HEK293 (cell line): ENCODE data around the gene CMIP.

Source experiments
- CTCF ChIA-PET: fragments of 350-600 bp; formaldehyde crosslinking; extraction: SDS; loops from one replicate; lab custom pipeline; 2021; ENCODE audit warnings: antibody characterized with exemption; lab: Yijun Ruan, JAX
- POLR2A ChIA-PET: fragments of 300-600 bp; formaldehyde crosslinking; extraction: SDS; loops from one replicate; lab custom pipeline; 2020; ENCODE audit warnings: antibody characterized with exemption, inconsistent platforms; lab: Yijun Ruan, JAX
- H3K27ac ChIP-seq: fragments of 200-500 bp; sonication (Bioruptor generic); 2 replicates; pipeline ENCODE4 v1.5.1; 2014; ENCODE audit warnings: low read depth, low read length, control low read depth, inconsistent platforms; ENCODE audit errors: extremely low read depth
- H3K36me3 ChIP-seq, 2 experiments: fragments of 200-500 bp in 1 of 2; sonication (Bioruptor generic) in 1 of 2; 1 replicate in 1 of 2; 2 replicates in 1 of 2; pipeline ENCODE4 v1.5.1; 2014 to 2017; ENCODE audit warnings: inconsistent platforms in 2 of 2, low read length in 2 of 2; ENCODE audit not compliant: control insufficient read depth in 2 of 2, insufficient read depth in 1 of 2
- H3K4me1 ChIP-seq: fragments of 200-500 bp; sonication (Bioruptor generic); 2 replicates; pipeline ENCODE4 v1.5.1; 2014; ENCODE audit warnings: mild to moderate bottlenecking, low read length, inconsistent platforms; ENCODE audit not compliant: control insufficient read depth, insufficient read depth
- H3K4me3 ChIP-seq: 2 replicates; pipeline ENCODE4 v1.5.1; 2011; ENCODE audit warnings: low read depth, mild to moderate bottlenecking, control low read depth, low read length, moderate library complexity
- H3K9me3 ChIP-seq: fragments of 200-500 bp; sonication (Bioruptor generic); 2 replicates; pipeline ENCODE4 v1.5.1; 2014; ENCODE audit warnings: low read depth, low read length, inconsistent platforms; ENCODE audit not compliant: control insufficient read depth, insufficient read depth
- OSR2 ChIP-seq: fragments of 450-650 bp; formaldehyde crosslinking; IDR thresholded peaks from 2 replicates; pipeline ENCODE4 v1.5.1; 2016; ENCODE audit warnings: missing biosample characterization, missing genetic modification characterization
- SETDB1 ChIP-seq: IDR thresholded peaks from one replicate; pipeline ENCODE4 v1.6.1; 2017; ENCODE audit warnings: mild to moderate bottlenecking, low read length, moderate library complexity, mixed read lengths; ENCODE audit not compliant: insufficient read length
- WT1 ChIP-seq: fragments of 450-650 bp; formaldehyde crosslinking; IDR thresholded peaks from 2 replicates; pipeline ENCODE4 v1.5.1; 2016; ENCODE audit warnings: missing biosample characterization, missing genetic modification characterization
- ZIC2 ChIP-seq: fragments of 450-650 bp; formaldehyde crosslinking; IDR thresholded peaks from 2 replicates; pipeline ENCODE4 v1.5.1; 2016; ENCODE audit warnings: missing biosample characterization, missing genetic modification characterization
- ZNF549 ChIP-seq: fragments of 450-650 bp; IDR thresholded peaks from 2 replicates; pipeline ENCODE4 v1.5.1; 2018; ENCODE audit warnings: missing biosample characterization, missing genetic modification characterization, mild to moderate bottlenecking, inconsistent platforms, moderate library complexity
- ZNF555 ChIP-seq: fragments of 450-650 bp; formaldehyde crosslinking; conservative IDR thresholded peaks from 2 replicates; pipeline ENCODE4 v1.5.1; 2017; ENCODE audit warnings: missing biosample characterization, mild to moderate bottlenecking, missing genetic modification characterization, inconsistent platforms
- ZNF837 ChIP-seq: fragments of 450-650 bp; formaldehyde crosslinking; IDR thresholded peaks from 2 replicates; pipeline ENCODE4 v1.5.1; 2016; ENCODE audit warnings: missing biosample characterization, missing genetic modification characterization
- TF ChIP-seq, protein P1 (sequence below): fragments of 450-650 bp; formaldehyde crosslinking; IDR thresholded peaks from 2 replicates; pipeline ENCODE4 v1.5.1; 2017; ENCODE audit warnings: missing biosample characterization, missing genetic modification characterization
- TF ChIP-seq, protein P2 (sequence below): fragments of 450-650 bp; formaldehyde crosslinking; IDR thresholded peaks from 2 replicates; pipeline ENCODE4; 2016; ENCODE audit warnings: missing biosample characterization, missing genetic modification characterization
- TF ChIP-seq, protein P3 (sequence below): fragments of 450-650 bp; formaldehyde crosslinking; IDR thresholded peaks from 2 replicates; pipeline ENCODE4 v1.5.1; 2016; ENCODE audit warnings: missing biosample characterization, missing genetic modification characterization, borderline replicate concordance
- TF ChIP-seq, protein P4 (sequence below): fragments of 450-650 bp; formaldehyde crosslinking; IDR thresholded peaks from 2 replicates; pipeline ENCODE4 v1.5.1; 2017; ENCODE audit warnings: missing biosample characterization, missing genetic modification characterization
- TF ChIP-seq, protein P5 (sequence below): fragments of 450-650 bp; formaldehyde crosslinking; IDR thresholded peaks from 2 replicates; pipeline ENCODE4 v1.5.1; 2016; ENCODE audit warnings: missing biosample characterization, missing genetic modification characterization

The CMIP gene

DNA sequence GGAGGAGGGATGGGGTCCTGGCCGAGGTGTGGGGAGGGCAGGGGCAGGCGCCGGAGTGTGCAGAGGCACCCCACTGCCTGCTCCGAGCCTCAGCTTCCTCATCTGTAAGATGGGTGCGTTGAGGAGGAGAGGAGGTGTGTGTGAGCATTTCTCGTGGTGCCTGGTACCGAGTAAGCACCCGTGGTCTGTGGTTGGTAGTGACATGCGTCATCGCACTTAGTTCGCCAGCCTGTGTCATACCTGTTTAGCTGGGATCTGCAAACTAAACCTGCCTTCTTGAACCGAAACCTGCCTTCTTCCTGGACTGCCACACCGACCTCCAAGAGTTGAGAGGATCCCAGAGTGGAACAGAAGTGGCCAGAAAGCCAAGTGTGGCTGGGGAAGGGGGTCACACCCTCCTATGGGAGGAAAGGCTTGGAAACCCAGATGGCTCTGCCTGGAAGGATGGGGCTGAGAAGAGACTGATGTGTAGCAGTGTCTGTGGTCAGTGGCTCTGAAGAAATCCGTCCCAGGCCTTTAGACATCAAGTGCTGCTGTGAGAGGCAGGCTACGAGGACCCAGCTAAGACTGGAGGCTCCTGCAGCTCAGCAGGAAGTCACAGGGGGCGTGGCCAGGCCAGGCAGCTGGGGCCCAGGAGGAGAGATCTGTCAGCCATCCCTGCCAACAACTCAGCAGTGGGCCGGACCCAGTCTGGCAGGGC lies 171.9 kb downstream of the CMIP start (continued):
- TF ChIP-seq, protein P1, sequence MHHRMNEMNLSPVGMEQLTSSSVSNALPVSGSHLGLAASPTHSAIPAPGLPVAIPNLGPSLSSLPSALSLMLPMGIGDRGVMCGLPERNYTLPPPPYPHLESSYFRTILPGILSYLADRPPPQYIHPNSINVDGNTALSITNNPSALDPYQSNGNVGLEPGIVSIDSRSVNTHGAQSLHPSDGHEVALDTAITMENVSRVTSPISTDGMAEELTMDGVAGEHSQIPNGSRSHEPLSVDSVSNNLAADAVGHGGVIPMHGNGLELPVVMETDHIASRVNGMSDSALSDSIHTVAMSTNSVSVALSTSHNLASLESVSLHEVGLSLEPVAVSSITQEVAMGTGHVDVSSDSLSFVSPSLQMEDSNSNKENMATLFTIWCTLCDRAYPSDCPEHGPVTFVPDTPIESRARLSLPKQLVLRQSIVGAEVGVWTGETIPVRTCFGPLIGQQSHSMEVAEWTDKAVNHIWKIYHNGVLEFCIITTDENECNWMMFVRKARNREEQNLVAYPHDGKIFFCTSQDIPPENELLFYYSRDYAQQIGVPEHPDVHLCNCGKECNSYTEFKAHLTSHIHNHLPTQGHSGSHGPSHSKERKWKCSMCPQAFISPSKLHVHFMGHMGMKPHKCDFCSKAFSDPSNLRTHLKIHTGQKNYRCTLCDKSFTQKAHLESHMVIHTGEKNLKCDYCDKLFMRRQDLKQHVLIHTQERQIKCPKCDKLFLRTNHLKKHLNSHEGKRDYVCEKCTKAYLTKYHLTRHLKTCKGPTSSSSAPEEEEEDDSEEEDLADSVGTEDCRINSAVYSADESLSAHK (tag by site-specific recombination) = no peak

DNA sequence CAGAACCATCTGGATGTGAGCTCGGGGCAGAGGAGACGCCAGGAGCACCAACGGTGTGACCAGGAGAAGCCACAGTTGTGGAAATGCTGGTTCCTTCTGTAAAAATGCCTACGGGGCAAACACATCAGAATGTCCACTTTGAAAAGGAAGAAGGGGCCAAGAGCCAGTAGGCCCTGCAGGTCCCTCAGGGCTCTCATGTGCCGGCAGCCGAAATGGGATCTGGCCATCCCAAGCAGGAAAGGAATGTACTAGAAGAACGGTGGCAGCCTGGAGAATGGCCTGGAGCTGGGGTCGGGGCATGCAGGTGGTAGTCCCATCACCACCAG lies 172.4 kb downstream of the CMIP start:
- ChIA-PET POLR2A (no interaction called here), CTCF (interaction anchor here (0.6 kb wide), 2 partner anchors 13 to 93 kb away, joined by 3 read pairs; no protein-coding TSS in a partner anchor)
- Histone ChIP-seq H3K4me1 (no peaks in the 10 kb centered on the region), H3K4me3 (no peak overlapping the region), H3K27ac (no peak overlapping the region), H3K9me3 (no peaks in the 10 kb centered on the region), H3K36me3 (peaks cover 0 to 17% of the 10 kb centered on the region in 2 experiments; a peak in 1 of 3 replicates)
- TF ChIP-seq WT1 (tag by site-specific recombination) = no peak
- TF ChIP-seq ZNF837 = no peak

DNA sequence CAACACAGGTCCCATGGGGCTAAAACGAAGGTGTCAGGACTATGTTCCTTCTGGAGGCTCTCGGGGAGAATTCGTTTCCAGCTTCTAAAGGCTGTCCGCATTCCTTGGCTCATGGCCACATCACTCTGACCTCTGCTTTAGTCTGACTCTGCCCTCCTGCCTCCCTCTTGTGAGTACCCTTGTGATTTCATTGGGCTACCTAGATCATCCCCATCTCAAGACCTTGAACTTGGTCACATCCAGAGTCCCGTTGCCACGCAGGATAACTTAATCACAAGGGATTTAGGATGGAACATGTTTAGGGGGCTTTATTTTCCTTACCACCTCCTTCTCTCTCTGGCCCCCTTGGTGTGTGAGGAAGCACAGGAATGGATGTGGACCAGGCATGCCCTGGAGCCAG lies 173.6 kb downstream of the CMIP start:
- TF ChIP-seq SETDB1 = peak; percentile 84
- no peak for TF ChIP-seq ZNF555
- TF ChIP-seq, all 188 proteins: peak for 1
- Histone ChIP-seq H3K9me3 (no peaks in the 10 kb centered on the region), H3K4me3 (no peak overlapping the region), H3K27ac (no peak overlapping the region), H3K4me1 (no peaks in the 10 kb centered on the region), H3K36me3 (peaks cover 0 to 21% of the 10 kb centered on the region in 2 experiments; a peak in 1 of 3 replicates)
- POLR2A ChIA-PET = no interaction called here
- CTCF ChIA-PET = no interaction called here

DNA sequence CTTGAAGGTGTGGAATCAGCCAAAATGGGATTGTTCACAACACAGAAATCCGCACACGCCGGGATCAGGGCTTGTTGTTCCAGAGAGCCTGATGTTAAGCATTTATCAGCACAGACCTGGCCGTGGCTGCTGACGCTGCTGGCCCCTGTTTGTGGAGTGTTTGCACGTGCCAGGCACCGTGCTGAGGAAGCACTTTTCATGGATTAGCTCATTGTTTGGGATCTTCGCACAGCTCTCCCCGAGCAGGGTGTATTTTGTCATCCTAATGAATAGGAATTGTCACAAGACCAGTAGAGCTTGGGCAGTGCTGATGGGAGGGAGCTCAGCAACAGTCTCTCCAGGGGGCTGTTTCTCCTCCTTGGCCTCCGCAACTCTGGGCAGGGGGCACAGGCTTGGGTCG lies 174.1 kb downstream of the CMIP start:
- H3K36me3 ChIP-seq = peaks cover 0 to 21% of the 10 kb centered on the region in 2 experiments; a peak in 1 of 3 replicates
- no peaks in the 10 kb centered on the region for H3K4me1 ChIP-seq
- POLR2A ChIA-PET = interaction anchor here (0.5 kb wide), 1 partner anchor 19 kb away, joined by 7 read pairs; no protein-coding TSS in a partner anchor
- H3K4me3 ChIP-seq = no peak overlapping the region
- no peak overlapping the region for H3K27ac ChIP-seq
- H3K9me3 ChIP-seq = no peaks in the 10 kb centered on the region
- TF ChIP-seq, protein P2, sequence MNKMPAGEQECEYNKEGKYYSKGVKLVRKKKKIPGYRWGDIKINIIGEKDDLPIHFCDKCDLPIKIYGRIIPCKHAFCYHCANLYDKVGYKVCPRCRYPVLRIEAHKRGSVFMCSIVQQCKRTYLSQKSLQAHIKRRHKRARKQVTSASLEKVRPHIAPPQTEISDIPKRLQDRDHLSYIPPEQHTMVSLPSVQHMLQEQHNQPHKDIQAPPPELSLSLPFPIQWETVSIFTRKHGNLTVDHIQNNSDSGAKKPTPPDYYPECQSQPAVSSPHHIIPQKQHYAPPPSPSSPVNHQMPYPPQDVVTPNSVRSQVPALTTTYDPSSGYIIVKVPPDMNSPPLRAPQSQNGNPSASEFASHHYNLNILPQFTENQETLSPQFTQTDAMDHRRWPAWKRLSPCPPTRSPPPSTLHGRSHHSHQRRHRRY (tag by site-specific recombination) = no peak
- TF ChIP-seq ZIC2 = peak; percentile 78
- no peak for TF ChIP-seq ZNF549 (tag by site-specific recombination)
- TF ChIP-seq, protein P3, sequence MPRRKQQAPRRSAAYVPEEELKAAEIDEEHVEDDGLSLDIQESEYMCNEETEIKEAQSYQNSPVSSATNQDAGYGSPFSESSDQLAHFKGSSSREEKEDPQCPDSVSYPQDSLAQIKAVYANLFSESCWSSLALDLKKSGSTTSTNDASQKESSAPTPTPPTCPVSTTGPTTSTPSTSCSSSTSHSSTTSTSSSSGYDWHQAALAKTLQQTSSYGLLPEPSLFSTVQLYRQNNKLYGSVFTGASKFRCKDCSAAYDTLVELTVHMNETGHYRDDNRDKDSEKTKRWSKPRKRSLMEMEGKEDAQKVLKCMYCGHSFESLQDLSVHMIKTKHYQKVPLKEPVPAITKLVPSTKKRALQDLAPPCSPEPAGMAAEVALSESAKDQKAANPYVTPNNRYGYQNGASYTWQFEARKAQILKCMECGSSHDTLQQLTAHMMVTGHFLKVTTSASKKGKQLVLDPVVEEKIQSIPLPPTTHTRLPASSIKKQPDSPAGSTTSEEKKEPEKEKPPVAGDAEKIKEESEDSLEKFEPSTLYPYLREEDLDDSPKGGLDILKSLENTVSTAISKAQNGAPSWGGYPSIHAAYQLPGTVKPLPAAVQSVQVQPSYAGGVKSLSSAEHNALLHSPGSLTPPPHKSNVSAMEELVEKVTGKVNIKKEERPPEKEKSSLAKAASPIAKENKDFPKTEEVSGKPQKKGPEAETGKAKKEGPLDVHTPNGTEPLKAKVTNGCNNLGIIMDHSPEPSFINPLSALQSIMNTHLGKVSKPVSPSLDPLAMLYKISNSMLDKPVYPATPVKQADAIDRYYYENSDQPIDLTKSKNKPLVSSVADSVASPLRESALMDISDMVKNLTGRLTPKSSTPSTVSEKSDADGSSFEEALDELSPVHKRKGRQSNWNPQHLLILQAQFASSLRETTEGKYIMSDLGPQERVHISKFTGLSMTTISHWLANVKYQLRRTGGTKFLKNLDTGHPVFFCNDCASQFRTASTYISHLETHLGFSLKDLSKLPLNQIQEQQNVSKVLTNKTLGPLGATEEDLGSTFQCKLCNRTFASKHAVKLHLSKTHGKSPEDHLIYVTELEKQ (tag by site-specific recombination) = no peak
- peak; percentile 68 for TF ChIP-seq OSR2
- TF ChIP-seq, protein P4, sequence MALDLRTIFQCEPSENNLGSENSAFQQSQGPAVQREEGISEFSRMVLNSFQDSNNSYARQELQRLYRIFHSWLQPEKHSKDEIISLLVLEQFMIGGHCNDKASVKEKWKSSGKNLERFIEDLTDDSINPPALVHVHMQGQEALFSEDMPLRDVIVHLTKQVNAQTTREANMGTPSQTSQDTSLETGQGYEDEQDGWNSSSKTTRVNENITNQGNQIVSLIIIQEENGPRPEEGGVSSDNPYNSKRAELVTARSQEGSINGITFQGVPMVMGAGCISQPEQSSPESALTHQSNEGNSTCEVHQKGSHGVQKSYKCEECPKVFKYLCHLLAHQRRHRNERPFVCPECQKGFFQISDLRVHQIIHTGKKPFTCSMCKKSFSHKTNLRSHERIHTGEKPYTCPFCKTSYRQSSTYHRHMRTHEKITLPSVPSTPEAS (tag by site-specific recombination) = no peak
- TF ChIP-seq, protein P5, sequence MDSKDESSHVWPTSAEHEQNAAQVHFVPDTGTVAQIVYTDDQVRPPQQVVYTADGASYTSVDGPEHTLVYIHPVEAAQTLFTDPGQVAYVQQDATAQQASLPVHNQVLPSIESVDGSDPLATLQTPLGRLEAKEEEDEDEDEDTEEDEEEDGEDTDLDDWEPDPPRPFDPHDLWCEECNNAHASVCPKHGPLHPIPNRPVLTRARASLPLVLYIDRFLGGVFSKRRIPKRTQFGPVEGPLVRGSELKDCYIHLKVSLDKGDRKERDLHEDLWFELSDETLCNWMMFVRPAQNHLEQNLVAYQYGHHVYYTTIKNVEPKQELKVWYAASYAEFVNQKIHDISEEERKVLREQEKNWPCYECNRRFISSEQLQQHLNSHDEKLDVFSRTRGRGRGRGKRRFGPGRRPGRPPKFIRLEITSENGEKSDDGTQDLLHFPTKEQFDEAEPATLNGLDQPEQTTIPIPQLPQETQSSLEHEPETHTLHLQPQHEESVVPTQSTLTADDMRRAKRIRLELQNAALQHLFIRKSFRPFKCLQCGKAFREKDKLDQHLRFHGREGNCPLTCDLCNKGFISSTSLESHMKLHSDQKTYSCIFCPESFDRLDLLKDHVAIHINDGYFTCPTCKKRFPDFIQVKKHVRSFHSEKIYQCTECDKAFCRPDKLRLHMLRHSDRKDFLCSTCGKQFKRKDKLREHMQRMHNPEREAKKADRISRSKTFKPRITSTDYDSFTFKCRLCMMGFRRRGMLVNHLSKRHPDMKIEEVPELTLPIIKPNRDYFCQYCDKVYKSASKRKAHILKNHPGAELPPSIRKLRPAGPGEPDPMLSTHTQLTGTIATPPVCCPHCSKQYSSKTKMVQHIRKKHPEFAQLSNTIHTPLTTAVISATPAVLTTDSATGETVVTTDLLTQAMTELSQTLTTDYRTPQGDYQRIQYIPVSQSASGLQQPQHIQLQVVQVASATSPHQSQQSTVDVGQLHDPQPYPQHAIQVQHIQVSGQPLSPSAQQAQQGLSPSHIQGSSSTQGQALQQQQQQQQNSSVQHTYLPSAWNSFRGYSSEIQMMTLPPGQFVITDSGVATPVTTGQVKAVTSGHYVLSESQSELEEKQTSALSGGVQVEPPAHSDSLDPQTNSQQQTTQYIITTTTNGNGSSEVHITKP (tag by site-specific recombination) = peak; percentile 32; the same call in 1 of the 2 replicates
- CTCF ChIA-PET = no interaction called here
